ENCODE measurements around the gene CHCHD1. TPM values are rescaled to one million over a fixed set of nuclear protein-coding genes. Genes with fewer than 3 reads are reported as not detected.
A peak's percentile ranks its signal among the peaks of the same experiment; 100 is the strongest.

CHCHD1 gene
- total RNA-seq, 1 experiment from 2014 or later = 91.4 TPM

DNA sequence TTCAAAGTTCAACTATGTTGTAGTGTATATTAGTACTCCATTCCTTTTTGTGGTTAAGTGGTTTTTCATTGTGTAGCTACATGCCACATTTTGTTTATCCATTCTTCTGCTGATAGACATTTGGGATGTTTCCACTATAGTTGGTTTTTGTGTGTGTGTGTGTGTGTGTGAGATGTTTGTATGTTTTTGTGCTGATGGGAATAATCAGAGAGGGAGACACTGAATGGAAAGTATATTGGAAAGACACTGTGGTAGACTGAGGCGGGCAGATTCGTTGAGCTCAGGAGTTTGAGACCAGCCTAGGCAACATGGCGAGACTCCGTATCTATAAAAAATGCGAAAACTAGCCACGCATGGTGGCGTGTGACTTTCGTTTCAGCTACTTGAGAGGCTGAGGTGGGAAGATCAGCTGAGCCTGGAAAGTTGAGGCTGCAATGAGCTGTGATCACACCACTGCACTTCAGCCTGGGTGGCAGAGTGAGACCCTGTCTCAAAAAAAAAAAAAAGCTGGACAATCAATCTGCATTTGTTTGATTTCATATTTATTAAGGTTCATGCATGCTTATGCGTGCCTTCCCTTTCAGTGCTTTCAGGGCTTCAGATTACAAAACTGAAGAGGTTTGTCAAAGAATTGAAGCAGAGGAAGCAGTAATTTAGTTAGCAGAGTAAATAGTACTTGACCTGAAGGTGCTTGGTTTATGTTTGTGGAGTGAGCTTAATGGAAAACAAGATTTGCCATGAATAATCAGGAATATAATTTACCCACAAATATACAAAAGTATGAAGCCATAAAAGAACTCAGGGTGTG, 22.9 kb upstream of the CHCHD1 start:
- H3K36me3 ChIP-seq (replicated peaks; ENCODE audit: control insufficient read depth, insufficient read depth, low read length) = peaks cover 21% of the 10 kb centered on the region
- DNase-seq = no peak

DNA sequence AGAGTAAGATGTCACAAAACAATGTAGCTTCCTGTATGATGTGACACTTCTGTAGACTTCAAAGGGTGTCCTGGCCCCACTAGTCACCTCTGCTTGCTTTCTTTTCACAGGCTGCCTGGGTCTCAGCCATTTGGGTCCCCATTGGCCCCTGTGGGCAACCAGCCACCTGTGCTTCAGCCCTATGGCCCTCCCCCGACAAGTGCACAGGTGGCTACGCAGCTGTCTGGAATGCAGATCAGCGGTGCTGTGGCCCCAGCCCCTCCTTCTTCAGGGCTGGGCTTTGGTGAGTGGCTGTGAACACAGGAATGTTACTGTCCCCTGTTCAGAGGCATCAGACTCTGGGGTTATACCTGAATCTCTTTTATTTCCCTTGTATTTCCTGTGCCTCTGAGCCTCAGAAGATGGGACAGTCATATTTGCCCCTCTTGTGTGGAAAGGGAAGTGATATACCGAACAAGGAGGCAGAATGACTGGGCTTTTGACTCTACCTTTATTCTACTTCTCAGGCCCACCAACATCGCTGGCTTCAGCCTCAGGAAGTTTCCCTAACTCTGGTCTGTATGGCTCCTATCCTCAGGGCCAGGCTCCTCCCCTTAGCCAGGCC, 22.2 kb upstream of the CHCHD1 start:
- Histone ChIP-seq H3K36me3 (replicated peaks; ENCODE audit: control insufficient read depth, insufficient read depth, low read length) (peaks cover 22% of the 10 kb centered on the region), H3K27me3 (ENCODE audit: control insufficient read depth, insufficient read depth, low read length) (no peaks in the 10 kb centered on the region), H3K4me3 (ENCODE audit: insufficient read depth, low read depth, low read length) (no peak overlapping the region)
- DNase-seq = no peak

More for the DNA sequence above, 22.9 kb upstream of the CHCHD1 start:
- Histone ChIP-seq H3K27me3 (ENCODE audit: control insufficient read depth, insufficient read depth, low read length) (no peaks in the 10 kb centered on the region), H3K4me3 (ENCODE audit: insufficient read depth, low read depth, low read length) (no peak overlapping the region)

DNA sequence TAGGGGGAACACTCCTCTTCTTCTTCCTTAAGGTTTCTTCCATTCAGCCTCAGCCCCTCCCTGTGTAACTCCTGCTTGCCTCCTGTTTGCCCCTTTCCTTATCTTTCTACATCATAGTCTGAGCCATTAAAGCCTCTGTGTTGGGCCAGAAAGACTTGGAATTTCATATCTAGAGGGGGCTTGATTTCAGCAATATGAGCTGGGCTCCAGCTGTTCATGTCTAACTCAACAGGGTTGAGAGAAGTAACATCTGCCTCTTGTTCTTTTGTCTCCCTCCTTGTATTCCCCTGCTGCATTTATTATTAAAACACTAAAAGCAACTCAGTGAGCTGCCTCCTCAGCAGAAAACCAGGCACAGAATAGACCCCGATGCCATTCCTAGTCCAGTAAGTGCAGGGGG, 20.1 kb upstream of the CHCHD1 start:
- no peak for DNase-seq
- no peak overlapping the region for H3K4me3 ChIP-seq (ENCODE audit: insufficient read depth, low read depth, low read length)
- peaks cover 37% of the 10 kb centered on the region for H3K36me3 ChIP-seq (replicated peaks; ENCODE audit: control insufficient read depth, insufficient read depth, low read length)
- H3K27me3 ChIP-seq (ENCODE audit: control insufficient read depth, insufficient read depth, low read length) = no peaks in the 10 kb centered on the region

DNA sequence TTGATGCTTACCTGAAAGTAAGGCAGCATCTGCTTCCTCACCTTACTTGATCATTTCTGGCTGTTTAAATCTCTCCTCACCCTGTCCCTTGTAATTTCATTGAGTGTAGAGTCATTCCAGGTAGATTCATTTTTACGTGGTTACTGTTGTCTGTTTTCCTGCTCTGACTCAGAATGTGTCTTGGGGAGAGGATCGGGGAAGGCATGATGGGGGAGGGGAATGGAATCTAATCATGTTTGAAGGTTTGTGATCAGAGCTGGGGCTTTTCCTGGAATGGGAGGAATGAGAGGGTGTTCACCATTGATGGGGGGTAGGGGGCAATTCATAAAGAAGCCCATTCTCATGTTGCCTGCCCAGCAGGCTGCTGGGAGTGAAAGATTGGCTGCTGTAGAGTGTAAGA, 18.9 kb upstream of the CHCHD1 start:
- DNase-seq = no peak
- Histone ChIP-seq H3K27me3 (ENCODE audit: control insufficient read depth, insufficient read depth, low read length) (no peaks in the 10 kb centered on the region), H3K4me3 (ENCODE audit: insufficient read depth, low read depth, low read length) (no peak overlapping the region), H3K36me3 (replicated peaks; ENCODE audit: control insufficient read depth, insufficient read depth, low read length) (peaks cover 41% of the 10 kb centered on the region)

DNA sequence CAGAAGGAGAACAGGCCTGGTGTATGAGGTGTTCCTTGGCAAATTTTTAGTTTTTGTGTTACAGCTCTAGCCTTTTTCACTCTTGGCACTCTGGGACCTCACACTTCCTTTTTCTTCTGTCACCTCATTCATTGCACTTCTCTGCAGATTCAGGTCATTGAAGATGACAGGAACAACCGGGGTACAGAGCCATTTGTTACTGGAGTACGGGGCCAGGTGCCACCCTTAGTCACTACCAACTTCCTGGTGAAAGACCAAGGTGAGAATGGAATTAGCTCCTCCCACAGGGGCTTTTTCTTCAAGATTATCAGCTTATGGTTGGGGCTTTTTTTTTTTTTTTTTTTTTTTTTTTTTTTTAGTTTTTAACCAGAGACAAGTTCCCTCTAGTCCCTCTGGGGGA, 18.5 kb upstream of the CHCHD1 start:
- Histone ChIP-seq H3K4me3 (ENCODE audit: insufficient read depth, low read depth, low read length) (no peak overlapping the region), H3K36me3 (replicated peaks; ENCODE audit: control insufficient read depth, insufficient read depth, low read length) (peaks cover 42% of the 10 kb centered on the region)

DNA sequence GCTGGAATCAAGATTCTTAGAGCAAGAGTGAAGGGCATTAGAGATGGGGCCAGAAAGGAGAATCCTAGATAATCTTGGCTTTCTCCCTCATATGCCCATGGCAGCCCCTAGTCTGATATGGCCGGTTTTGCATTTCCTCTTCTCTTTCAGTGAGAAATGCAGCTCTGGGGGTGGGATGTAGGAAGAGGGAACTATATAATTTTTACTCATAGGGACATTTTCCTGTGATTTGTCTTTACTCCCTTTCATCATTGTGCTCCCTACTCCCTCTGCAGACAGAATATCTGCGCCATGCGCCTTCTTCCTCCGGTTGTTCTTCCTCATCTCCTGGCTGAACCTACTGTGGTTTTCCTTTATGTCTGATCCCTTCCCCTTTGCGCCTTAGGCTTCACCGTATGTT, 16.8 kb upstream of the CHCHD1 start:
- Histone ChIP-seq H3K4me3 (ENCODE audit: insufficient read depth, low read depth, low read length) (no peak overlapping the region), H3K36me3 (replicated peaks; ENCODE audit: control insufficient read depth, insufficient read depth, low read length) (peaks cover 49% of the 10 kb centered on the region), H3K27me3 (ENCODE audit: control insufficient read depth, insufficient read depth, low read length) (no peaks in the 10 kb centered on the region)
- no peak for DNase-seq

More for the DNA sequence above, 18.5 kb upstream of the CHCHD1 start:
- no peaks in the 10 kb centered on the region for H3K27me3 ChIP-seq (ENCODE audit: control insufficient read depth, insufficient read depth, low read length)
- DNase-seq = no peak

DNA sequence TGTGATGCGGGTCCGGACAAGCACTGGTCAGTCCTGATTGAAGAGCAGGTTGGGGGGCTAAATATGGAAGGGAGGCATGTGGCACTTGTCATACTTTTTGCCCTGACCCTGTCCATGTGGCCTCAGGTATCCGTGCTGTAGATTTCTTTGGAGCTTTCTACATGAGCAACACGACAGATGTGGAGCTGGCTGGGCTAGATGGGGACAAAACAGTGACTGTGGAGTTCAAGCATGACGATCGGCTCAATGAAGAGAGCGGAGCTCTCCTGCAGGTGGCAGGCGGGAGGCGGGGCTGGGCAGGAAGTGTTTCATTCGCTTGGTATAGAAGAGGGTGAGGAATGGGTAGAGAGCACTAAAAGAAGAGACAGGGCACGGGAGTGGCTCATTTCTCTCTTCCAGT, 13.0 kb upstream of the CHCHD1 start:
- Histone ChIP-seq H3K27me3 (ENCODE audit: control insufficient read depth, insufficient read depth, low read length) (no peaks in the 10 kb centered on the region), H3K36me3 (replicated peaks; ENCODE audit: control insufficient read depth, insufficient read depth, low read length) (peaks cover 37% of the 10 kb centered on the region), H3K4me3 (ENCODE audit: insufficient read depth, low read depth, low read length) (no peak overlapping the region)
- DNase-seq = peak; percentile 58

DNA sequence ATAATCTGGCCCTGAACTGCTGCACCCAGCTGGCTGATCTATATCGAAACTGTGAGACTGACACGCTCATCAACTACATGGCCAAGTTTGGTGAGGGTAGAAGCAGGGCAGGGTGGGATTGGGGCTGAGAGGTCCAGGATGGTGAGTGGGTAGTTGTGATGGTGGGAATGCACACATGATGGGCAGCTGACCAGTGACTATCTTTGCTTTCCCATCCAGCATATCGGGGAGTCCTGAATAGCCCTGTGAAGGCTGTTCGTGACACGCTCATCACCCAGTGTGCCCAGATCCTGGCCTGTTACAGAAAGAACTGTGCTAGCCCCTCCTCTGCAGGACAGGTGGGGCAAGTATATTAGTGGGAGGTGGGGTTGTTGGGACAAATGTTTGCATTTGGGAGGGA, 12.5 kb upstream of the CHCHD1 start:
- no peak for DNase-seq
- peaks cover 36% of the 10 kb centered on the region for H3K36me3 ChIP-seq (replicated peaks; ENCODE audit: control insufficient read depth, insufficient read depth, low read length)
- H3K4me3 ChIP-seq (ENCODE audit: insufficient read depth, low read depth, low read length) = no peak overlapping the region
- H3K27me3 ChIP-seq (ENCODE audit: control insufficient read depth, insufficient read depth, low read length) = no peaks in the 10 kb centered on the region

DNA sequence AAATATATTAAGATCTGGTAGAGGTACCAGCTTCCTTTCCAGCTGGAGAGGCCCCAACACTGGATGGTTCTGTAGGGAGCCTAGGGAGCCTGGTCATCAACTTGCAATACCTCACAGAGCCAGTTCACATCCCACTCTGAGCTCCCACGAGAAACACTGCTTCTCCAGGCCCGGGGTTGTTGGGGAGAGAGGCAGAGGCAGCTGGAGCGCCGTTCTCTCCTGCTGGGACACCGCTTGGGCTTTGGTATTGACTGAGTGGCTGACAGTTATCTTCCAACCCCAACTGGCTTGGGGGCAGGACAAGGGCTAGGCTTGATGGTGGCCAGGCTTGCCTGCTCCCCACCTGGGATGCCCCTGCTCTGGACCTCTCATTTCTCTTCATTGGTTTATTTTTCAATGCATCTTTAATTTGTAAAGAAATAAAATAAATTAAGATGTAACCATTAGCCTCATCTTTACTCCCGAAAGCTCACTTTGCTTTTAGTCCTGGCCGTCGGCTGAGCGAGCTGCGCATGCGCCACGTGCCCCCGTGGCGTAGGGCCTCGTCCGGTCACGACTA, 10.0 kb upstream of the CHCHD1 start:
- no peaks in the 10 kb centered on the region for H3K27me3 ChIP-seq (ENCODE audit: control insufficient read depth, insufficient read depth, low read length)
- H3K4me3 ChIP-seq (ENCODE audit: insufficient read depth, low read depth, low read length) = peak overlapping the region; percentile 98
- H3K36me3 ChIP-seq (replicated peaks; ENCODE audit: control insufficient read depth, insufficient read depth, low read length) = peaks cover 23% of the 10 kb centered on the region
- DNase-seq = peak; percentile 95

DNA sequence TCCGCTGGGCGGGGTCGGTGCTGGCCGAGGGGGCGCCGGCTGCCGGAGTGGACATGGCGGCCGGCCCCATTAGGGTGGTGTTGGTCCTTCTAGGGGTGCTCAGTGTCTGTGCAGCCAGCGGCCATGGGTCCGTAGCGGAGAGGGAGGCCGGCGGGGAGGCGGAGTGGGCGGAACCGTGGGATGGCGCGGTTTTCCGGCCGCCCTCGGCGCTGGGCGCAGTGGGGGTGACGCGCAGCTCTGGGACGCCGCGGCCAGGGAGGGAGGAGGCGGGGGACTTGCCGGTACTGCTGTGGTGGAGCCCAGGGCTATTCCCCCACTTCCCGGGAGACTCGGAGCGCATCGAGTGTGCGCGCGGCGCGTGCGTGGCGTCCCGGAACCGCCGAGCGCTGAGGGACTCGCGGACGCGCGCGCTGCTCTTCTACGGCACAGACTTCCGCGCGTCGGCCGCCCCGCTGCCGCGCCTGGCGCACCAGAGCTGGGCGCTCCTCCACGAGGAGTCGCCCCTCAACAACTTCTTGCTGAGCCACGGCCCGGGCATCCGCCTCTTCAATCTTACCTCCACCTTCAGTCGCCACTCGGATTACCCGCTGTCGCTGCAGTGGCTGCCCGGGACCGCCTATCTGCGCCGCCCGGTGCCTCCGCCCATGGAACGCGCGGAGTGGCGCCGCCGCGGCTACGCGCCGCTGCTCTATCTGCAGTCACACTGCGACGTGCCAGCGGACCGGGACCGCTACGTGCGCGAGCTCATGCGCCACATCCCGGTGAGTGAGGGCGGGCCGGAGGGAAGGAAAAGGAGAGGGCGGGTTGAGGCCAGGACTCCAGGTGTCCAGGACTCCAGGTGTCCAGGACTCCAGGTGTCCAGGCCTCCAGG, 9.3 kb upstream of the CHCHD1 start:
- H3K36me3 ChIP-seq (replicated peaks; ENCODE audit: control insufficient read depth, insufficient read depth, low read length) = peaks cover 20% of the 10 kb centered on the region
- H3K27me3 ChIP-seq (ENCODE audit: control insufficient read depth, insufficient read depth, low read length) = no peaks in the 10 kb centered on the region
- peak overlapping the region; percentile 98 for H3K4me3 ChIP-seq (ENCODE audit: insufficient read depth, low read depth, low read length)
- DNase-seq = peak; percentile 86

DNA sequence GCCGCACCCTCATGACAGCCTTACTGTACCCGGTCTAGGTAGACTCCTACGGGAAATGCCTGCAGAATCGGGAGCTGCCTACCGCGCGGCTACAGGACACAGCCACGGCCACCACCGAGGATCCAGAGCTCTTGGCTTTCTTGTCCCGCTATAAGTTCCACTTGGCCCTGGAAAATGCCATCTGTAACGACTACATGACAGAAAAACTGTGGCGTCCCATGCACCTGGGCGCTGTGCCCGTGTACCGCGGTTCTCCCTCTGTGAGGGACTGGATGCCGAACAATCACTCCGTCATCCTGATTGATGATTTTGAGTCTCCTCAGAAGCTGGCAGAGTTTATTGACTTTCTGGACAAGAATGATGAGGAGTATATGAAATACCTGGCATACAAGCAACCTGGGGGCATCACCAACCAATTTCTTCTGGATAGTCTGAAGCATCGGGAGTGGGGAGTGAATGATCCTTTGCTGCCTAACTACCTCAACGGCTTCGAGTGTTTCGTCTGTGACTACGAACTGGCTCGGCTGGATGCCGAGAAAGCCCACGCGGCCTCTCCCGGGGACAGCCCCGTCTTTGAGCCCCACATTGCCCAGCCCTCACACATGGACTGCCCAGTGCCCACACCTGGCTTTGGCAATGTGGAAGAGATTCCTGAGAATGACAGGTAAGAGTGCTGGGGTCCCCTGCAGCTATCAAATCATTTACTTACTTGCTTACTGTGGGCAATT, 8.5 kb upstream of the CHCHD1 start:
- Histone ChIP-seq H3K4me3 (ENCODE audit: insufficient read depth, low read depth, low read length) (peak overlapping the region; percentile 98), H3K36me3 (replicated peaks; ENCODE audit: control insufficient read depth, insufficient read depth, low read length) (peaks cover 19% of the 10 kb centered on the region), H3K27me3 (ENCODE audit: control insufficient read depth, insufficient read depth, low read length) (no peaks in the 10 kb centered on the region)
- DNase-seq = no peak

DNA sequence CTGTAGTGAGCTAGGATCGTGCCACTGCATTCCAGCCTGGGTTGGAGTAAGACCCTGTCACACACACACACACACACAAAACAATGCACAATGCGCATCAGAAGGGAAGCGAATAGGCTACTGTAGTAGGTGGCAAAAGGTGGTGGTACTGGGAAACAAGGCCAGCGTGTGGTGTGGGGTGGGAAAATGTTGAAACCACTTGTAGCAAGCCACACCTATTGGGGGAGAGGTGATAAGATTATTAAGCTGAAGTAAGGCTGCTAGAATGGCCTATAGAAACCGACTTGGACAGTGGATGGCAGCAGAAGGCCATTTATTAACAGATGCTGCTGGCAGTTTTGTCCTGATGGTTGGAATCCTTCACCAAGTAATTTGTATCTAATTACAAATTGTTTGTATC, 7.2 kb upstream of the CHCHD1 start:
- H3K4me3 ChIP-seq (ENCODE audit: insufficient read depth, low read depth, low read length) = no peak overlapping the region
- no peaks in the 10 kb centered on the region for H3K27me3 ChIP-seq (ENCODE audit: control insufficient read depth, insufficient read depth, low read length)
- DNase-seq = no peak
- H3K36me3 ChIP-seq (replicated peaks; ENCODE audit: control insufficient read depth, insufficient read depth, low read length) = peaks cover 11% of the 10 kb centered on the region

DNA sequence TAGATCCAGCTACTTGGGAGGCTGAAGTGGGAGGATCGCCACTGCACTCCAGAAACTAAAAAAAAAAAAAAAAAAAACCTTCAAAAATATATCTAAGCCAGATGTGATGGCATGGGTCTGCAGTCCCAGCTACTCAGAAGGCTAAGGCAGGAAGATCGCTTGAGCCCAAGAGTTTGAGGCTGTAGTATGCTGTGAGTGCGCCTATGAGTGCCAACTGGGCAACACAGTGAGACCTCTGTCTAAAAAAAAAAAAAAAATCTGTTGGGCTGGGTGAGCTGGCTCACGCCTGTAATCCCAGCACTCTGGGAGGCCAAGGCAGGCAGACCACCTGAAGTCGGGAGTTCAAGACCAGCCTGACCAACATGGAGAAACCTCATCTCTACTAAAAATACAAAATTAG, 2.8 kb upstream of the CHCHD1 start:
- H3K4me3 ChIP-seq (ENCODE audit: insufficient read depth, low read depth, low read length) = no peak overlapping the region
- peaks cover 4% of the 10 kb centered on the region for H3K36me3 ChIP-seq (replicated peaks; ENCODE audit: control insufficient read depth, insufficient read depth, low read length)
- DNase-seq = no peak
- H3K27me3 ChIP-seq (ENCODE audit: control insufficient read depth, insufficient read depth, low read length) = no peaks in the 10 kb centered on the region

All from H7 (cell line).